HPDE6-E6E7 (cell line): ENCODE data around the gene TSGA10IP.

Experiments used
- DNase-seq: peaks from one replicate; pipeline ENCODE4 v3.0.0; 2011; ENCODE audit warnings: missing footprints; ENCODE audit errors: extremely low spot score

The TSGA10IP gene

GRCh38 chr11:65976216-65977176, 31.2 kb downstream of the TSGA10IP start:
- DNase-seq: no peak

- DNase-seq: no peak
These were observed 32.5 kb downstream of the TSGA10IP start for GRCh38 chr11:65977621-65978390.

- DNase-seq: no peak
These were observed 33.3 kb downstream of the TSGA10IP start for GRCh38 chr11:65978391-65979238.

- no peak for DNase-seq
These were observed 34.0 kb downstream of the TSGA10IP start for GRCh38 chr11:65979261-65979759.

GRCh38 chr11:65981101-65981740, 35.9 kb downstream of the TSGA10IP start:
- DNase-seq: no peak

GRCh38 chr11:65981972-65982823, 36.9 kb downstream of the TSGA10IP start:
- no peak for DNase-seq

- no peak for DNase-seq
These were observed 37.7 kb downstream of the TSGA10IP start for GRCh38 chr11:65982824-65983588.

- no peak for DNase-seq
These were observed 38.3 kb downstream of the TSGA10IP start for GRCh38 chr11:65983589-65983987.

- DNase-seq: no peak
These were observed 42.1 kb downstream of the TSGA10IP start for GRCh38 chr11:65987336-65987735.

- peak; percentile 84 for DNase-seq
These were observed 43.7 kb downstream of the TSGA10IP start for GRCh38 chr11:65988791-65989592.

GRCh38 chr11:65992056-65992455, 46.8 kb downstream of the TSGA10IP start:
- DNase-seq: no peak

- DNase-seq: no peak
These were observed 52.0 kb downstream of the TSGA10IP start for GRCh38 chr11:65997286-65997685.

GRCh38 chr11:66001942-66002647, 56.8 kb downstream of the TSGA10IP start, which contains the start of the genes BANF1 and EIF1AD:
BANF1 (plus strand) TSS chr11:66002503; CDS start chr11:66003251, 748 bp downstream.
EIF1AD (minus strand) TSS chr11:66002157; CDS start chr11:66000389, 1,768 bp downstream.
- peak; percentile 89 for DNase-seq

- no peak for DNase-seq
These were observed 57.5 kb downstream of the TSGA10IP start for GRCh38 chr11:66002648-66003225.

- no peak for DNase-seq
These were observed 58.0 kb downstream of the TSGA10IP start for GRCh38 chr11:66003291-66003690.

GRCh38 chr11:66004186-66004585, 58.9 kb downstream of the TSGA10IP start:
- DNase-seq: no peak
